Measurements from ENCODE around the gene YRDC. TPM values are rescaled to one million over a fixed set of nuclear protein-coding genes. Genes with fewer than 3 reads are reported as not detected.

YRDC gene
- total RNA-seq, 4 donors from 2014 or later: 26.7 to 33.9 (median 27.9) TPM

- TF ChIP-seq POLR2A (IDR thresholded peaks at IDR 0.05) (no peak), CTCF (IDR thresholded peaks at IDR 0.05) (no peak)
- WGBS, 2 donors: 93 to 97% methylated on average over 3 of the region's 3 CpGs
- no peak overlapping the region for H3K4me3 ChIP-seq (ENCODE audit: low read depth, poor library complexity, severe bottlenecking)
- intact Hi-C loops (cut with DNase I; ENCODE audit: low total_unique reads): loop anchor here (10.0 kb wide), 1 partner anchor 1883 kb away; no protein-coding TSS in a partner anchor
- no peak for DNase-seq (ENCODE audit: low spot score in 2 of 2)
Observed at GRCh38 chr1:37841652-37842051, 33.6 kb upstream of the YRDC start.

- intact Hi-C loops (cut with DNase I; ENCODE audit: low total_unique reads): loop anchor here (10.0 kb wide), 1 partner anchor 1884 kb away; no protein-coding TSS in a partner anchor
- 76 to 83% methylated on average over 1 of the region's 1 CpG for WGBS, 2 donors
- DNase-seq (ENCODE audit: low spot score in 2 of 2): no peak
- no peak overlapping the region for H3K4me3 ChIP-seq (ENCODE audit: low read depth, poor library complexity, severe bottlenecking)
- TF ChIP-seq CTCF (IDR thresholded peaks at IDR 0.05) (no peak), POLR2A (IDR thresholded peaks at IDR 0.05) (no peak)
Observed at GRCh38 chr1:37840711-37841110, 32.7 kb upstream of the YRDC start.

GRCh38 chr1:37839676-37840075 is 31.7 kb upstream of the YRDC start:
- H3K4me3 ChIP-seq (ENCODE audit: low read depth, poor library complexity, severe bottlenecking): no peak overlapping the region
- TF ChIP-seq CTCF (IDR thresholded peaks at IDR 0.05) (no peak), POLR2A (IDR thresholded peaks at IDR 0.05) (no peak)
- 94 to 96% methylated on average over 10 of the region's 10 CpGs for WGBS, 2 donors
- intact Hi-C loops (cut with DNase I; ENCODE audit: low total_unique reads): loop anchor here (10.0 kb wide), 1 partner anchor 1885 kb away; no protein-coding TSS in a partner anchor
- DNase-seq (ENCODE audit: low spot score in 2 of 2): no peak

- TF ChIP-seq CTCF (IDR thresholded peaks at IDR 0.05) (no peak), POLR2A (IDR thresholded peaks at IDR 0.05) (no peak)
- WGBS, 2 donors: 61 to 85% methylated on average over 3 of the region's 3 CpGs
- intact Hi-C loops (cut with DNase I; ENCODE audit: low total_unique reads): no loop called here
- H3K4me3 ChIP-seq (ENCODE audit: low read depth, poor library complexity, severe bottlenecking): no peak overlapping the region
- no peak for DNase-seq (ENCODE audit: low spot score in 2 of 2)
Observed at GRCh38 chr1:37836788-37837187, 28.8 kb upstream of the YRDC start.

- TF ChIP-seq CTCF (IDR thresholded peaks at IDR 0.05) (no peak), POLR2A (IDR thresholded peaks at IDR 0.05) (no peak)
- no peak for DNase-seq (ENCODE audit: low spot score in 2 of 2)
Observed at GRCh38 chr1:37831809-37832208, 23.8 kb upstream of the YRDC start.

GRCh38 chr1:37831109-37831508 is 23.1 kb upstream of the YRDC start:
- DNase-seq (ENCODE audit: low spot score in 2 of 2): no peak
- TF ChIP-seq CTCF (IDR thresholded peaks at IDR 0.05) (no peak), POLR2A (IDR thresholded peaks at IDR 0.05) (no peak)
- intact Hi-C loops (cut with DNase I; ENCODE audit: low total_unique reads): no loop called here
- no peak overlapping the region for H3K4me3 ChIP-seq (ENCODE audit: low read depth, poor library complexity, severe bottlenecking)
- 91 to 93% methylated on average over 4 of the region's 4 CpGs for WGBS, 2 donors

More at GRCh38 chr1:37831809-37832208, 23.8 kb upstream of the YRDC start:
- 87 to 95% methylated on average over 2 of the region's 2 CpGs for WGBS, 2 donors
- intact Hi-C loops (cut with DNase I; ENCODE audit: low total_unique reads): no loop called here
- no peak overlapping the region for H3K4me3 ChIP-seq (ENCODE audit: low read depth, poor library complexity, severe bottlenecking)

Measured in lower leg skin (tissue), 4 donors.